Endothelial cell (in vitro differentiated cells): Measurements from ENCODE around the gene SH3D19. TPM values are rescaled to one million over a fixed set of nuclear protein-coding genes. Genes with fewer than 3 reads are reported as not detected.

ENCODE experiments used
- DNase-seq: peaks from one replicate; pipeline ENCODE4 v3.0.0; 2021; ENCODE audit warnings: low spot score
- H3K27ac Mint-ChIP-seq: one replicate; pipeline ENCODE4 v1.8.0; 2021; ENCODE audit warnings: mixed read lengths, inconsistent platforms; ENCODE audit not compliant: unreplicated experiment
- H3K27me3 Mint-ChIP-seq: one replicate; pipeline ENCODE4 v1.8.0; 2021; ENCODE audit warnings: mild to moderate bottlenecking, moderate library complexity, mixed read lengths, inconsistent platforms; ENCODE audit not compliant: unreplicated experiment
- H3K36me3 Mint-ChIP-seq: one replicate; pipeline ENCODE4 v1.8.0; 2021; ENCODE audit warnings: mild to moderate bottlenecking, low read depth, mixed read lengths, inconsistent platforms; ENCODE audit not compliant: unreplicated experiment
- H3K4me1 Mint-ChIP-seq: one replicate; pipeline ENCODE4 v1.8.0; 2021; ENCODE audit warnings: mild to moderate bottlenecking, mixed read lengths, inconsistent platforms; ENCODE audit not compliant: unreplicated experiment
- H3K4me3 Mint-ChIP-seq: one replicate; pipeline ENCODE4 v1.8.0; 2021; ENCODE audit warnings: mild to moderate bottlenecking, mixed read lengths, inconsistent platforms; ENCODE audit not compliant: unreplicated experiment
- H3K9me3 Mint-ChIP-seq: one replicate; pipeline ENCODE4 v1.8.0; 2021; ENCODE audit warnings: mixed read lengths, inconsistent platforms; ENCODE audit not compliant: unreplicated experiment
- CTCF ChIP-seq: fragments of 200-600 bp; sonication (generic); IDR thresholded peaks from one replicate; pipeline ENCODE4 v1.5.0; 2021; ENCODE audit warnings: antibody characterized with exemption; ENCODE audit not compliant: unreplicated experiment
- total RNA-seq: library from RNA; stranded (reverse); fragmentation: NEBNext Ultra II Directional; extraction: Animal tissue kit (Norgen Biotek cat#: 25700); gene quantifications from one replicate; pipeline ENCODE4 v1.2.1, GENCODE V29; 2021; ENCODE audit not compliant: unreplicated experiment

Gene SH3D19
- total RNA-seq, 1 donor from 2014 or later = 89.5 TPM

- Mint-ChIP-seq H3K9me3 (no peaks in the 10 kb centered on the region), H3K4me3 (no peak overlapping the region), H3K36me3 (peaks cover 25% of the 10 kb centered on the region), H3K27ac (no peak overlapping the region), H3K4me1 (no peaks in the 10 kb centered on the region), H3K27me3 (no peaks in the 10 kb centered on the region)
- no peak for TF ChIP-seq CTCF
- DNase-seq = no peak
These were observed 178.4 kb downstream of the SH3D19 start for GRCh38 chr4:151147000-151147399.

- Mint-ChIP-seq H3K9me3 (no peaks in the 10 kb centered on the region), H3K27me3 (no peaks in the 10 kb centered on the region), H3K4me1 (no peaks in the 10 kb centered on the region), H3K4me3 (no peak overlapping the region), H3K27ac (peak overlapping the region; percentile 16), H3K36me3 (peaks cover 33% of the 10 kb centered on the region)
- no peak for TF ChIP-seq CTCF
- no peak for DNase-seq
These were observed 180.9 kb downstream of the SH3D19 start for GRCh38 chr4:151144329-151145072.

- Mint-ChIP-seq H3K27me3 (no peaks in the 10 kb centered on the region), H3K4me1 (no peaks in the 10 kb centered on the region)
- no peak for TF ChIP-seq CTCF
These were observed 181.6 kb downstream of the SH3D19 start for GRCh38 chr4:151143811-151144210.

GRCh38 chr4:151143162-151143561 lies 182.2 kb downstream of the SH3D19 start:
- H3K4me1 Mint-ChIP-seq = no peaks in the 10 kb centered on the region
- no peak for DNase-seq
- no peak for TF ChIP-seq CTCF
- no peak overlapping the region for H3K27ac Mint-ChIP-seq
- H3K36me3 Mint-ChIP-seq = peaks cover 32% of the 10 kb centered on the region
- H3K27me3 Mint-ChIP-seq = no peaks in the 10 kb centered on the region
- no peak overlapping the region for H3K4me3 Mint-ChIP-seq
- H3K9me3 Mint-ChIP-seq = no peaks in the 10 kb centered on the region

More at GRCh38 chr4:151143811-151144210, 181.6 kb downstream of the SH3D19 start:
- DNase-seq = no peak
- Mint-ChIP-seq H3K36me3 (peaks cover 34% of the 10 kb centered on the region), H3K4me3 (no peak overlapping the region), H3K9me3 (no peaks in the 10 kb centered on the region), H3K27ac (peak overlapping the region; percentile 16)

GRCh38 chr4:151142758-151143157 lies 182.6 kb downstream of the SH3D19 start:
- Mint-ChIP-seq H3K9me3 (no peaks in the 10 kb centered on the region), H3K27me3 (no peaks in the 10 kb centered on the region), H3K36me3 (peaks cover 28% of the 10 kb centered on the region), H3K27ac (no peak overlapping the region), H3K4me3 (no peak overlapping the region), H3K4me1 (no peaks in the 10 kb centered on the region)
- TF ChIP-seq CTCF = no peak
- no peak for DNase-seq
